Upper lobe of left lung (tissue), 6 donors: ENCODE data around the gene SLC2A10. TPM values are rescaled to one million over a fixed set of nuclear protein-coding genes. Genes with fewer than 3 reads are reported as not detected.

Source experiments
- ATAC-seq, 2 donors: fragments of 200-7000 bp; cut with Tn5 transposase; one replicate each; pipeline ENCODE4 v1.9.1; 2022; ENCODE audit warnings: mild to moderate bottlenecking in 2 of 2, moderate library complexity in 2 of 2; ENCODE audit not compliant: low FRiP score in 2 of 2
- DNase-seq, 2 donors: peaks; one replicate each; pipeline ENCODE4 v3.0.0-alpha.2; 2019 to 2020
- H3K27ac ChIP-seq, 4 donors: fragments of 200-600 bp; sonication (generic); one replicate each; pipeline ENCODE4 v1.5.1; 2016 to 2019
- H3K27me3 ChIP-seq, 4 donors: fragments of 200-600 bp; sonication (generic); one replicate each; pipeline ENCODE4 v1.5.1; 2017 to 2019
- H3K36me3 ChIP-seq, 4 donors: fragments of 200-600 bp; sonication (generic); one replicate each; pipeline ENCODE4 v1.5.1; 2016 to 2019
- H3K4me1 ChIP-seq, 4 donors: fragments of 200-600 bp; sonication (generic); one replicate each; pipeline ENCODE4 v1.5.1; 2018 to 2019
- H3K4me3 ChIP-seq, 4 donors: fragments of 200-600 bp; sonication (generic); one replicate each; pipeline ENCODE4 v1.5.1; 2017 to 2019; ENCODE audit warnings: mild to moderate bottlenecking in 2 of 4, moderate library complexity in 1 of 4
- H3K9me3 ChIP-seq, 4 donors: fragments of 200-600 bp; sonication (generic); one replicate each; pipeline ENCODE4 v1.5.1; 2018 to 2019
- CTCF ChIP-seq, 6 experiments: fragments of 450-650 bp in 4 of 6; fragments of 200-600 bp in 2 of 6; sonication (generic) in 2 of 6; IDR thresholded peaks; one replicate each; pipeline ENCODE4 v1.5.1; 2016 to 2019; ENCODE audit warnings: antibody characterized with exemption in 6 of 6
- EP300 ChIP-seq, 4 donors: sonication (generic); formaldehyde crosslinking; IDR thresholded peaks; one replicate each; pipeline ENCODE4 v1.5.1; 2017; ENCODE audit warnings: antibody characterized with exemption in 4 of 4, control low read depth in 2 of 4
- POLR2A ChIP-seq, 4 donors: fragments of 450-650 bp; IDR thresholded peaks; one replicate each; pipeline ENCODE4 v1.5.1; 2016 to 2017; ENCODE audit warnings: antibody characterized with exemption in 4 of 4, mild to moderate bottlenecking in 2 of 4
- POLR2AphosphoS5 ChIP-seq, 2 donors: sonication (generic); formaldehyde crosslinking; IDR thresholded peaks; one replicate each; pipeline ENCODE4 v1.5.1; 2017; ENCODE audit warnings: antibody characterized with exemption in 2 of 2
- WGBS, 2 donors: methylation state at CpG; one replicate each; pipeline ENCODE4 v1.1.5; 2017 to 2018; 5-methylcytosine and 5-hydroxymethylcytosine counted together
- total RNA-seq, 6 donors: library from RNA; depleted of rRNA in 4 of 6; stranded (reverse); fragments of >200 nt in 4 of 6; gene quantifications; one replicate each; pipeline versions ENCODE4 v1.1.0 to v1.2.1, GENCODE V29; 2016 to 2021
- donor health status: DM: no; HTN: no; CAD: no; lungs with moderate emphysema.
- donor health status: DM: no; HTN: yes; CAD: no; lungs with severe emphysema.

Gene SLC2A10
- total RNA-seq, 6 donors from 2014 or later: 5.5 to 93.2 (median 13.8) TPM

DNA sequence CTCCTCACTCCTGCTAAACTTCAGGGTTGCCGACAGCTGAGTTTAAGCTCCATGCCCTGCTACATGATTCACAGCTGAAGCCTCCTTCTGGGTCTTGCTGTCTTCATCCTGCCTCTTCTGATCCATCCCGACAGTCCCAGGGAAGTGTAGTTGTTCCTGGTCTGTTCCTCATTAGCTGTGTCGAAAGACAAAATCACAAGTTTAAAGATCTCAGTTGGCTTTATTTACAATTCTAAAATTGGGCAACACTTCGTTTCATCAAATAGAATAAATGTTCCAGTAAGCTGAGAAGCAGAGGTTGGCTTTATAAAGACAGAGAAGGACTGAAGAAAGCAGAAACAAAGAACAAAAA lies 4.1 kb upstream of the SLC2A10 start:
- Histone ChIP-seq H3K36me3 (no peaks in the 10 kb centered on the region), H3K4me3 (no peak overlapping the region), H3K4me1 (peaks cover 0 to 14% (median 9%) of the 10 kb centered on the region in 4 donors), H3K9me3 (no peaks in the 10 kb centered on the region), H3K27me3 (no peaks in the 10 kb centered on the region), H3K27ac (peak overlapping the region in 1 of 4 donors; percentile 27)
- peak in 1 of 2 donors; percentile 34 for ATAC-seq
- DNase-seq: no peak
- 50 to 56% methylated on average over 4 of the region's 4 CpGs for WGBS, 2 donors
- TF ChIP-seq EP300 (IDR thresholded peaks at IDR 0.05) (no peak), POLR2A (IDR thresholded peaks at IDR 0.05) (no peak), POLR2AphosphoS5 (IDR thresholded peaks at IDR 0.05) (no peak), CTCF (IDR thresholded peaks at IDR 0.05) (no peak)

DNA sequence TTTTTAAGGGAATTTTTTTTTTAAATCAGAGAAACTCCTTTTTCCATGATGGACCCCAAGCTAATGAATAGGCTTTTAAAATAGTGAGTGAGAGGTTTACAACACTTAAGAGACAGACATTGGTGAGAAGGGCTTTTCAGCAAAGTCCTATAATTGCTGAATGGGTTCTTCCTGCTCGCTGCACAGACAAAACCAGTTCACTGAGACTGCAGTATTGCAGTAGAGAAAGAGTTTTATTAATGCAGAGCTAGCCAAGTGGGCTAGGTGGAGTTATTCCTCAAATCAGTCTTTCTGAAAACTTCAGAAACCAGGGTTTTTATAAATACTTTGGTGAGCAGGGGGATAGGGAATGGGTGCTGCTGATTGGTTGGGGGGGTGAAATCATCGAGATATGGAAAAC lies 3.2 kb upstream of the SLC2A10 start:
- Histone ChIP-seq H3K9me3 (no peaks in the 10 kb centered on the region), H3K4me3 (no peak overlapping the region), H3K4me1 (peaks cover 2 to 23% (median 16%) of the 10 kb centered on the region in 4 donors), H3K27me3 (no peaks in the 10 kb centered on the region), H3K27ac (no peak overlapping the region), H3K36me3 (no peaks in the 10 kb centered on the region)
- TF ChIP-seq CTCF (IDR thresholded peaks at IDR 0.05) (no peak), POLR2A (IDR thresholded peaks at IDR 0.05) (no peak)
- DNase-seq (no peak), ATAC-seq (no peak)
- 84 to 91% methylated on average over 2 of the region's 2 CpGs for WGBS, 2 donors

DNA sequence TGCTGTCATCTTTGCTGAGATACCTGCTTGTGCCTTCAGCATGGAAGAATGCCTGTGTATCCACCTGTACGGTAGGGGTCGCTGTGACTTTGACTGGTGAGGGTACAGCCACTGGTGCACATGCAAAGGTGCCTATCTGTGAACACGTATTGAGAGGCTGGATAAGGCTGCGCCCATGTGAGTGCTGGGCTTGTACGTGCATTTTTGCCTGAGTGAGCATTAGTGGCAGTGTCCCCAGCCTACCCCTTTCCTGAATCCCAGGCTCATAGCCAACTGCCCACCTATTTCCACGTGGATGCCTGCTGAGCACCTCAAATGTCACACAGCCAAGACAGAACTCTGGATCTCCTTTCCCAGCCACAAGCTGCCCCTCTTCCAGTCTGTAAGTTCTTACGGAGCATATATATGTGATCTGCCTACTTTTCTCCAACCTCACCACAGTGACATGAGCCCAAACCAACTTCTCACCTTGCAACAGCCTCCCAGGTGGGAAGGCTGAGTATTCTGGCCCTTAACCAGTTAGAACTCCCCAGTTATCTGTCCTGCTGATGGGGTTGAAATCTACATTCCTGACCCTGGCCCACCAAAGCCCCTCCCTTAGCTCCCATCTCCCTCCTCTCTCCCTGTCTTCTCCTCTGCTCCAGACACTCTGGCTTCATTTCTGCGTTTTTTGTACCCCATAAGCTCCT lies 1.1 kb upstream of the SLC2A10 start:
- Histone ChIP-seq H3K4me3 (no peak overlapping the region), H3K36me3 (no peaks in the 10 kb centered on the region), H3K27me3 (no peaks in the 10 kb centered on the region), H3K27ac (peak overlapping the region in 2 of 4 donors; percentile 86 to 88), H3K4me1 (peaks cover 10 to 28% (median 22%) of the 10 kb centered on the region in 4 donors), H3K9me3 (no peaks in the 10 kb centered on the region)
- WGBS, 2 donors: 73 to 75% methylated on average over 7 to 8 of the region's 8 CpGs
- ATAC-seq (no peak), DNase-seq (no peak)
- peak in 1 of 6 experiments; percentile 19 for TF ChIP-seq CTCF (IDR thresholded peaks at IDR 0.05)
- TF ChIP-seq EP300 (IDR thresholded peaks at IDR 0.05): no peak

- no peaks in the 10 kb centered on the region for H3K9me3 ChIP-seq
- peak in 1 of 2 donors; percentile 11 for ATAC-seq
- H3K4me3 ChIP-seq: peak overlapping the region in 3 of 4 donors; percentile 65 to 87 (median 76)
- peak overlapping the region; percentile 84 to 88 (median 86) for H3K27ac ChIP-seq
- H3K36me3 ChIP-seq: no peaks in the 10 kb centered on the region
- 63 to 66% methylated on average over 10 to 13 of the region's 13 CpGs for WGBS, 2 donors
- H3K27me3 ChIP-seq: no peaks in the 10 kb centered on the region
- TF ChIP-seq EP300 (IDR thresholded peaks at IDR 0.05) (no peak), CTCF (IDR thresholded peaks at IDR 0.05) (no peak), POLR2A (IDR thresholded peaks at IDR 0.05) (no peak), POLR2AphosphoS5 (IDR thresholded peaks at IDR 0.05) (no peak)
- no peak for DNase-seq
- peaks cover 16 to 28% (median 24%) of the 10 kb centered on the region in 4 donors for H3K4me1 ChIP-seq
Measured at GRCh38 chr20:46709055-46709458, 392 bp upstream of the SLC2A10 start.
